HG03103 (cell line): ENCODE measurements around the gene CRYBB3.
"Not testable (repeated sequence)": the region's sequence is repeated elsewhere in the genome, so short reads cannot be mapped to it uniquely, and the experiment has no call there.

ENCODE experiments used
- ATAC-seq: cut with Tn5 transposase; IDR thresholded peaks from one replicate; pipeline ENCODE4 v1.9.1; 2021; ENCODE audit warnings: low read depth; ENCODE audit not compliant: unreplicated experiment

Gene CRYBB3

DNA sequence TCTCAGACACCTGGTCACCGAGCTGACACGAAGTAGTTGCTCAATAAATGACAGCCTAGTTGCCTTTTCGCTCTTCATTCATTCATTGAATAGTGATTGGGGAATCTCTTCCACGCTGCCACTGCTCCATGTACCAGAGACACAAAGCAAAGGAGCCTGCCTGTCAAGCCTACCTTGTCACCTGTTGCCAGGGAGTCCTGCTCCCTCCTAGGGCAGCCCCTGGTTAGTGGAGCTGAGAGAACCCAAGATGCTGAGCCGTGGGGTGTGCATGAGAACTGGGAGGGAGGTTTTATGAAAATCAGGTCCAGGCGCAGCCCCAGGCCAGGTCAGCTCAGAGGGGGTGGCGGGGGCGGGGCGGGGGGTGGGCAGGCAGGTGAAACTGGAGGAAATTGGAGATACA lies 38.4 kb downstream of the CRYBB3 start:
- ATAC-seq: not testable (repeated sequence)

GRCh38 chr22:25255169-25255568 lies 55.5 kb downstream of the CRYBB3 start:
- not testable (repeated sequence) for ATAC-seq
